Ovary (tissue), 10 donors: Measurements from ENCODE around the gene PCDHA3. TPM values are rescaled to one million over a fixed set of nuclear protein-coding genes. Genes with fewer than 3 reads are reported as not detected.

Experiments used
- DNase-seq, 5 donors: peaks; one replicate each; pipeline ENCODE4 v3.0.0-alpha.2; 2019 to 2020
- H3K27ac ChIP-seq, 2 donors: fragments of 200-600 bp; one replicate each; pipeline versions ENCODE4 v1.5.1 to v1.8.0; 2019 to 2022
- H3K27me3 ChIP-seq: fragments of 200-600 bp; one replicate; pipeline ENCODE4 v1.8.0; 2022
- H3K36me3 ChIP-seq: fragments of 200-600 bp; sonication (generic); one replicate; pipeline ENCODE4 v1.5.1; 2019
- H3K4me1 ChIP-seq: one replicate; pipeline ENCODE4 v1.8.1; 2013; ENCODE audit warnings: mild to moderate bottlenecking, moderate library complexity; ENCODE audit not compliant: insufficient read depth
- H3K4me3 ChIP-seq: fragments of 200-600 bp; sonication (generic); one replicate; pipeline ENCODE4 v1.5.1; 2017
- H3K9me3 ChIP-seq, 2 donors: fragments of 200-600 bp in 1 of 2; sonication (generic) in 1 of 2; one replicate each; pipeline versions ENCODE4 v1.5.1 to v1.8.1; 2013 to 2019; ENCODE audit warnings: mild to moderate bottlenecking in 1 of 2, moderate library complexity in 1 of 2
- EP300 ChIP-seq: sonication (generic); formaldehyde crosslinking; IDR thresholded peaks from one replicate; pipeline ENCODE4 v1.6.1; 2017; ENCODE audit warnings: antibody characterized with exemption
- POLR2A ChIP-seq: fragments of 450-650 bp; IDR thresholded peaks from one replicate; pipeline ENCODE4 v1.6.1; 2017; ENCODE audit warnings: antibody characterized with exemption, mild to moderate bottlenecking, moderate library complexity
- WGBS, 3 donors: extraction: QIAGEN DNeasy Blood & Tissue Kit in 1 of 3; methylation state at CpG; one replicate each; pipeline versions ENCODE4 v1.1.5 to v1.1.7; 2013 to 2017; 5-methylcytosine and 5-hydroxymethylcytosine counted together
- intact Hi-C, 4 donors: fragments of 100-400 bp; cut with DNase I; formaldehyde crosslinking; loops; one replicate each; pipeline versions ENCODE4 v1.11.0 to v1.15.1; 2022 to 2023
- long read RNA-seq, 3 donors: library from polyadenylated mRNA in 2 of 3; unstranded in 2 of 3; transcript quantifications; one replicate each; pipeline ENCODE4 v2.0.0 and lab custom pipeline, GENCODE V29; 2021 to 2026
- polyA plus RNA-seq, 2 donors: library from polyadenylated mRNA; stranded (reverse); fragments of 200-250 nt in 1 of 2; fragments of 350-450 nt in 1 of 2; fragmentation: Illumina TruSeq in 1 of 2; extraction: RNeasy Lipid Tissue Mini Kit (QIAGEN cat#74804) in 1 of 2; gene quantifications; one replicate each; pipeline ENCODE4 v1.2.3, GENCODE V29; 2013 to 2014
- total RNA-seq, 7 donors: library from RNA; depleted of rRNA in 2 of 7; stranded (reverse); fragments of >200 nt in 2 of 7; fragmentation: NEBNext Ultra II Directional in 3 of 7; extraction: Animal tissue kit (Norgen Biotek cat#: 25700) in 3 of 7; gene quantifications; one replicate each; pipeline versions ENCODE4 v1.1.0 to v1.2.4, GENCODE V29; 2016 to 2023
- TF ChIP-seq, protein P1 (sequence below), 3 donors: fragments of 450-650 bp in 2 of 3; fragments of 200-600 bp in 1 of 3; IDR thresholded peaks; one replicate each; pipeline versions ENCODE4 v1.5.1 to v1.8.0; 2016 to 2022; ENCODE audit warnings: antibody characterized with exemption in 3 of 3, mild to moderate bottlenecking in 1 of 3
- donor health status: DM: no; HTN: no; CAD: no; lungs with moderate emphysema.
- donor health status: DM: no; HTN: no; CAD: no.
- donor health status: Bipolar disorder and iron deficiency.
- donor health status: DM: yes; HTN: yes; CAD: no.
- donor health status: DM: no; HTN: no; CAD: no.
- donor health status: DM: yes; HTN: yes; CAD: no.

PCDHA3 gene
- total RNA-seq (1 to 10 TPM in 6 of 7 donors, under 1 TPM in 1; 0.65 to 2.7 (median 1.4) TPM), polyA plus RNA-seq (1 to 10 TPM in 1 of 2 donors, under 1 TPM in 1; 0.45 to 1.1 TPM)
- long read RNA-seq, donor 1: 0 reads
- long read RNA-seq, donor 2: 0 reads
- long read RNA-seq, donor 3: 0 reads

DNA sequence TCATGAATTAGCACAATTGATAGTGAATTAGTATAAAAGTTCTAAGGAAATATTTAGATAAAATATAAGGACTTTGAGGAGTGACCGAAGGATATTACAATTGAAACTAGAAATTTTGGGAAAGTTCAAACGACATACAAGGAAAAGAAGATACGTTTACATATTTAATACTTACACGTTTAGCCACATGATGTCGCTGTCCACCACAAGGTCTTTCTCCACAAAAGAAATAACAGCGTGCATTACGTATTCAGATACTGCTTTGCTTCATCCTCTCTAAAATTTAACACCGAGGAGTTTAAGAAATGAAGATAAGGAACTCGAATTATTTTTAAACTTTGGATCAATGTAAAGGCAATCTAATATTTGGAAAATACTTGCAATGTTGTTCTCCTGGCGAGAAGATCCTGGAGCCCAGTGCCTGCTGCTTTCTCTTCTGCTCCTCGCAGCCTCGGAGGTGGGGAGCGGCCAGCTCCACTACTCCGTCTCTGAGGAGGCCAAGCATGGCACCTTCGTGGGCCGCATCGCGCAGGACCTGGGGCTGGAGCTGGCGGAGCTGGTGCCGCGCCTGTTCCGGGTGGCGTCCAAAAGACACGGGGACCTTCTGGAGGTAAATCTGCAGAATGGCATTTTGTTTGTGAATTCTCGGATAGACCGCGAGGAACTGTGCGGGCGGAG lies at the start of gene PCDHA3:
Gene PCDHA3 (plus strand): TSS at position 242 of the 678 bp plus-strand sequence.
- WGBS, 3 donors: 9 to 26% (median 18%) methylated on average over 29 of the region's 29 CpGs
- H3K9me3 ChIP-seq: peaks cover 0 to 15% of the 10 kb centered on the region in 2 donors
- peak within 1 kb of the TSS; percentile 22 for H3K4me3 ChIP-seq
- TF ChIP-seq, protein P1, sequence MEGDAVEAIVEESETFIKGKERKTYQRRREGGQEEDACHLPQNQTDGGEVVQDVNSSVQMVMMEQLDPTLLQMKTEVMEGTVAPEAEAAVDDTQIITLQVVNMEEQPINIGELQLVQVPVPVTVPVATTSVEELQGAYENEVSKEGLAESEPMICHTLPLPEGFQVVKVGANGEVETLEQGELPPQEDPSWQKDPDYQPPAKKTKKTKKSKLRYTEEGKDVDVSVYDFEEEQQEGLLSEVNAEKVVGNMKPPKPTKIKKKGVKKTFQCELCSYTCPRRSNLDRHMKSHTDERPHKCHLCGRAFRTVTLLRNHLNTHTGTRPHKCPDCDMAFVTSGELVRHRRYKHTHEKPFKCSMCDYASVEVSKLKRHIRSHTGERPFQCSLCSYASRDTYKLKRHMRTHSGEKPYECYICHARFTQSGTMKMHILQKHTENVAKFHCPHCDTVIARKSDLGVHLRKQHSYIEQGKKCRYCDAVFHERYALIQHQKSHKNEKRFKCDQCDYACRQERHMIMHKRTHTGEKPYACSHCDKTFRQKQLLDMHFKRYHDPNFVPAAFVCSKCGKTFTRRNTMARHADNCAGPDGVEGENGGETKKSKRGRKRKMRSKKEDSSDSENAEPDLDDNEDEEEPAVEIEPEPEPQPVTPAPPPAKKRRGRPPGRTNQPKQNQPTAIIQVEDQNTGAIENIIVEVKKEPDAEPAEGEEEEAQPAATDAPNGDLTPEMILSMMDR (IDR thresholded peaks at IDR 0.05): peak in 2 of 3 donors; percentile 7 to 25
- no peak for TF ChIP-seq EP300
- no peaks in the 10 kb centered on the region for H3K27me3 ChIP-seq
- H3K27ac ChIP-seq: no peak within 1 kb of the TSS
- intact Hi-C loops: no loop called here
- no peaks in the 10 kb centered on the region for H3K4me1 ChIP-seq
- DNase-seq: no peak
- no peaks in the 10 kb centered on the region for H3K36me3 ChIP-seq

DNA sequence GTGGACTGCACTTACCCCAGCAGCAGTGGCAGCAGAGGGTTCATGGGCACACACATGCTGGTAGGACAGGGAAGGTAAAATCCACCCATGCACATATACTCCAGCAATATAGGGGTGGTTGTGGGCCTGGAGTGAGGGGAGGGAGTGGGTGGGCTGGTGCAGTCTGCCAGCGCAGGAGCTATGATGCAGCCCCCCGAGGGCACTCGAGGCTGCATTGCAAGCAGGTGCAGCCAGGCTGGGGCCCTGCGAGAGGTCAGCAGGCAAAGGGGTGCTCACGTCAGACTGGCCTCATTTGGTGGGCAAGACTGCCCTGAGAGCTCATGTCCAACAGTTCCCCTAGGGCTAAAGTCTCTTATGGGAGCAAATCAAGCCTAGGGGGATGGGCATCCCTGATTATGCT lies 47.3 kb upstream of the PCDHA3 start:
- Histone ChIP-seq H3K4me3 (no peak overlapping the region), H3K36me3 (no peaks in the 10 kb centered on the region), H3K27ac (no peak overlapping the region), H3K9me3 (peaks cover 0 to 4% of the 10 kb centered on the region in 2 donors), H3K4me1 (no peaks in the 10 kb centered on the region), H3K27me3 (no peaks in the 10 kb centered on the region)
- intact Hi-C loops: no loop called here
- 77 to 83% (median 79%) methylated on average over 5 of the region's 5 CpGs for WGBS, 3 donors
- TF ChIP-seq, protein P1 (IDR thresholded peaks at IDR 0.05): no peak
- no peak for TF ChIP-seq EP300
- TF ChIP-seq POLR2A: no peak
- DNase-seq: no peak

DNA sequence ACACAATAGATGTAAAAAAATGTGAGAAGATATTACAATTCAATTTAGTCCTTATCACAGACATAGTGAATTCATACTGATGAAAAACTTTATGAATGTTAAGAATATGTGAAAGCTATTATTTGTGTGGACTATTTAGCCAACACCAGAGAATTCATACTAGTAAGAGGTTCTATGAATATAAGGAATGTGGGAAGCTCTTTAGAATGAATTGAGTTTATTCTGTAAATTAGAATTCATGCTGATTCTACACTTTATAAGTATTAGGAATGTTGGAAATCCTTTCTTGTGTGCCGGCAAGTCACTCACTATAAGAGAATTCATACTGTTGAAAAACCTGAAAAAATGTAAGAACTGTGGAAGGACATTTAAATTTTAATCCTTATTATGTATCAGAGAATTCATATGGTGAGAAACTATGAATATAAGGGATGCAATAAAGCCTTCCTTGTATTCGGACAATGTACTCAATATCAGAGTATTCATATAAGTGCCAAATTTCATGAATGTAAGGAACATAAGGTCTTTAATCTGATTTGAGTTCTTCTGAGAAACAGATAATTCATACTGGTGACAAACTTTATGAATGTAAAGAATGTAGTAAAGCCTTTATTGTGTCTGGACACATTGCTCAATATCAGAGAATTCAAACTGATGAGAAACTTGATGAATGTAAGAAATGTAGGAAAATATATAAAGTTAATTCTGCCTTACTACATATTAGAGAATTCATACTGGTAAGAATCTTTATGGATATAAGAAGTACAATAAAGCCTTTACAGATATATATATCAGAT lies 36.5 kb upstream of the PCDHA3 start:
- 82 to 91% (median 87%) methylated on average over 2 of the region's 2 CpGs for WGBS, 3 donors
- no peak overlapping the region for H3K4me3 ChIP-seq
- intact Hi-C loops: no loop called here
- TF ChIP-seq POLR2A: no peak
- TF ChIP-seq EP300: no peak
- TF ChIP-seq, protein P1 (IDR thresholded peaks at IDR 0.05): no peak
- no peaks in the 10 kb centered on the region for H3K4me1 ChIP-seq
- no peaks in the 10 kb centered on the region for H3K27me3 ChIP-seq
- peaks cover 9 to 10% of the 10 kb centered on the region in 2 donors for H3K9me3 ChIP-seq
- H3K36me3 ChIP-seq: no peaks in the 10 kb centered on the region
- DNase-seq: no peak
- no peak overlapping the region for H3K27ac ChIP-seq

DNA sequence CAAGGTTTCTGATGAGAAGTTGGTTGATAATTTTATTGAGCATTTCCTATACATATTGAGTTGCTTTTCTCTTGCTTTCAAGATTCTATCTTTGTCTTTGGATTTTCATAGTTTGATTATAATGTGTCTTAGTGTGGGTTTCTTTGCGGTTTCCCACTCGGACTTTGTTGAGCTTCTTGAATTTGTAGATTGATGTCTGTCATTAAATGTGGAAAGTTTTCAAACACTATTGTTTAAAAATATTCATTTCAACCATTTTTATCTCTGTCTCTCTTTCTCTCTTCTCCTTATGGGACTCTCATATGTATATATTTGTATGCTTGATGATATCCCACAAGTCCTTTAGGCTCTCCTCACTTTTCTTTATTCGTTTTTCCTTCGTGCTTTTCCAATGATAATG lies 33.4 kb upstream of the PCDHA3 start:
- no peak for DNase-seq
- peaks cover 3 to 9% of the 10 kb centered on the region in 2 donors for H3K9me3 ChIP-seq
- 77 to 81% (median 80%) methylated on average over 4 of the region's 4 CpGs for WGBS, 3 donors
- no peaks in the 10 kb centered on the region for H3K4me1 ChIP-seq
- H3K27ac ChIP-seq: no peak overlapping the region
- H3K27me3 ChIP-seq: no peaks in the 10 kb centered on the region
- no peaks in the 10 kb centered on the region for H3K36me3 ChIP-seq
- TF ChIP-seq, protein P1 (IDR thresholded peaks at IDR 0.05): no peak
- TF ChIP-seq POLR2A (no peak), EP300 (no peak)
- no peak overlapping the region for H3K4me3 ChIP-seq
- intact Hi-C loops: no loop called here
